Gastrocnemius medialis (tissue), 4 donors: Measurements from ENCODE around the gene SLC25A25.

Experiments used
- CTCF ChIP-seq, 5 experiments: fragments of 450-650 bp in 3 of 5; fragments of 200-600 bp in 2 of 5; sonication (generic) in 2 of 5; IDR thresholded peaks in 4 of 5; conservative IDR thresholded peaks in 1 of 5; 1 replicate in 4 of 5; 2 replicates in 1 of 5; pipeline ENCODE4 v1.5.1; 2016 to 2019; ENCODE audit warnings: antibody characterized with exemption in 5 of 5, mild to moderate bottlenecking in 3 of 5, moderate library complexity in 3 of 5
- POLR2A ChIP-seq, 2 donors: fragments of 450-650 bp; IDR thresholded peaks; one replicate each; pipeline ENCODE4 v1.6.1; 2017; ENCODE audit warnings: antibody characterized with exemption in 2 of 2, mild to moderate bottlenecking in 2 of 2, moderate library complexity in 2 of 2

GRCh38 chr9:128141604-128142003, 73.6 kb downstream of the SLC25A25 start:
- no peak for TF ChIP-seq CTCF (IDR thresholded peaks at IDR 0.05 in 4 of 5, conservative IDR thresholded peaks at IDR 0.05 in 1 of 5)
- no peak for TF ChIP-seq POLR2A (IDR thresholded peaks at IDR 0.05)
